SKM-1 (cell line): ENCODE data around the gene ABR.

ENCODE experiments used
- DNase-seq: peaks from one replicate; lab custom pipeline; 2025; ENCODE audit not compliant: unreplicated experiment; lab: John Stamatoyannopoulos, UW

ABR gene

DNA sequence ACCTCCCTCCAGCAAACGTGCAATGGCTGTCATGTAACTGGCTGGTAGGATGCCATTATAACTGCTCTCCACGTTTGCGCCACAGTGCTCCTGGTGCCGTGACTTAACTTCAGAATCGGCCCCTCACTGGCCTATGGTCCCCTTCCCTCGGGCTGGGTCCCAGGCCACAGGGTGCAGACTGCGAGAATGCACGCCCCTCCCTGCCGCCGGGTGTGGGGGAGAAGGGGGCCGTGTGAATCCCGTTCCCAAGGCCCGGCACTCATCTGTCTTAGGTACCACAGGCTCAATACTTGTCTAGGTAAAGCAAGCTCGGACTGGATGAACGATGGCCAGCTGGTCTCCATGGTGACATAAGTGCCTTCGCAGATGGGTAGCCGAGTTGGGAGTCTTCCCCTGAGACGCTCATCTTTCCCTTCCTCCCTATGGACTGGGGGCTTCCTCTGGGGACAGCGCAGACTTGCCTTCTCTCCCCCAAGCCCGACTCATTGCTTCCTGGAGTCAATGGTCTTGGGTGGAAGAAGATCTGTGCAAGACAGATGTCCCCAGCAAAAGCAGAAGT, 145.1 kb downstream of the ABR start:
- DNase-seq, result no peak

DNA sequence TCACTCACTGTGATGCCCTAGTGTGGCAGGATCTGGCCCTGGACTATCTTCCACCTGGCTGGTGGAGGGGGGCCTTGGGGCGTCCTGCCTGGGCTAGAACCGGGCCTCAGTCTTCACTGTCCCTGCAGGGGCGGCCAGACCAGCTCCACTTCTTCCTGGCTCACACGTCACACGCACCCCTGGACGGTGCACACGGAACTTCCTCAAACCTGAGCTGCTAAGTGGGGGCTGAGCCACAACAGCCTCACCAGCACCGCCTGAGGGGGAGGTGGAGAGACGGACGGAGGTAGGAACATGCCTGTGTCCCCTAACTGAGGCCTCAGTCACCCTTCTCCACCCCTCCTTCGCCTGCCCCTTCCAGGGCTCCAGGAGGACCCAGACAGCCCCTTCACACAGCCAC, 146.3 kb downstream of the ABR start:
- no peak for DNase-seq

DNA sequence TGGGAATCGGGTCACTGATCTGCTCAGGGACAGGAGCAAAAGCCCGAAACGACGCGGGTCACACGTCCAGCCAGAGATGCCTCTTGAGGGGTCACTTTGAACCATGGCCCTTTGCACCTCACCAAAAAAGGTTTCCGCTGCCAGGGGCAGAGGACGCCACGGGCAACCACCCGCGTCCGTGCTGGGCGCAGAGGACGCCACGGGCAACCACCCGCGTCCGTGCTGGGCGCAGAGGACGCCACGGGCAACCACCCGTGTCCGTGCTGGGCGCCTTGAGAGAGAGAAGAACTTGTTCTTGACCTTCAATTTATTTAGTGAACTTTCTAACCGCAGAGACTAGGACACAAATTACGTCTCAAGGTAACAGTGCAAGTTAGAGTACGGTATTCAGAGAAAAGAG, 147.4 kb downstream of the ABR start:
- no peak for DNase-seq

DNA sequence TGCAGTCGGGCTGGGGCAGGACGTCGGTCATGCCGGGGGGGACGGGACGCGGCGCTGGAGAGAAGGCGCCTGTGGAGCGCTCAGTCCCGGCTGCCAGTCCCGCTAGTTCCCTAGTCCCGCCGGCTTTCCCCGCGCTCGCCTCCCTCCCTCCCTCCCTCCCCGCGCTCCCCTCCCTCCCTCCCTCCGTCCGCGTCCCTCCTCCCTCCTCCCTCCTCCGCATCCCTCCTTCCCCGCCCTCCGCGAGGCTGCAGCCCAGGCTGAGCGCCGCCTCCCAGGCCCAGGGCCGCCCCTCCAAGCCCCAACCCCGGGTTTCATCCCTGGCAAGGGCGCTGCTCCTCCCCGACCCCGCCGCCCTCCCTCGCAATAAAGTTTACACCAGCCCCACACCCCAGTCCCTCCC, 148.1 kb downstream of the ABR start:
- no peak for DNase-seq

DNA sequence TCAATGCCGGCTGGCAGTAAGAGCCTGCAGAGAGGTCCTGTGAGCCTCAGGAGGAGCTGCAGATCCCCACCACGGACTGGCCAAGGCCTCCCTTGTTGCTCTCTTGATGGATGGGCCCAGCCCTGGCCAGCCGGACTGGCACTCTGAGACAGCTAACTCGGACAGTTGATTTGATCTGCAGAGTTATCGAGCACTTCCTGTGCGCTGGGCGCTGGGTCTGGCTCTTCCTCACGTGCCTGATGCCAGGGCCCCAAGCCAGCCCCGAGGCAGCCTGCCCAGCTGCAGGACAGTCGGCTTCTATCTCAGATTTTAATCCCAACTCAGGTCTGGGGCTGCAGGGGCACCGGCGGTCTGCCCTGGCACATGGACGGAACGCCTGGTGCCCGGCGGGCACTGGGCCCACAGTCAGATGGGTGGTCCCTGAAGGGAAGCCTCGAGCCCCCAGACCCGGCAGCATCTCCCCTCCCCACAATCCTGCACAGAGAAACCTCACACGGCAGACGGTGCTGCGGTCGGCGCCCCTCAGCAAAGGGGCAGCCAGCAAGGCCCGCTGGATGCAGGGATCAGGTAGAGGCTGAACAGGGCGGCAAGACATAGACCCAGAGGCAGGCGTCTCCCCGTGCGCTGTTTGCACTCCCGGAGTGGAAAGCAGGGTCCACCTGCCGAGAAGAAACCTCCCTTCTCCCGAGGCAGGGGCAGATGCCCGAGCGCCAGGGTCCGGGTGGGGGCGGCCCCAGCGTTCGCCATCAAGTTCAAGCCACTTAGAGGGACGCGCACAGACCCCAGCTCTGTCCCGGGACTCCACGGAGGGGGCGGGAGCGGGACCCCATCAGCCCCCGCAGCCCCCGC, 148.9 kb downstream of the ABR start:
- no peak for DNase-seq

DNA sequence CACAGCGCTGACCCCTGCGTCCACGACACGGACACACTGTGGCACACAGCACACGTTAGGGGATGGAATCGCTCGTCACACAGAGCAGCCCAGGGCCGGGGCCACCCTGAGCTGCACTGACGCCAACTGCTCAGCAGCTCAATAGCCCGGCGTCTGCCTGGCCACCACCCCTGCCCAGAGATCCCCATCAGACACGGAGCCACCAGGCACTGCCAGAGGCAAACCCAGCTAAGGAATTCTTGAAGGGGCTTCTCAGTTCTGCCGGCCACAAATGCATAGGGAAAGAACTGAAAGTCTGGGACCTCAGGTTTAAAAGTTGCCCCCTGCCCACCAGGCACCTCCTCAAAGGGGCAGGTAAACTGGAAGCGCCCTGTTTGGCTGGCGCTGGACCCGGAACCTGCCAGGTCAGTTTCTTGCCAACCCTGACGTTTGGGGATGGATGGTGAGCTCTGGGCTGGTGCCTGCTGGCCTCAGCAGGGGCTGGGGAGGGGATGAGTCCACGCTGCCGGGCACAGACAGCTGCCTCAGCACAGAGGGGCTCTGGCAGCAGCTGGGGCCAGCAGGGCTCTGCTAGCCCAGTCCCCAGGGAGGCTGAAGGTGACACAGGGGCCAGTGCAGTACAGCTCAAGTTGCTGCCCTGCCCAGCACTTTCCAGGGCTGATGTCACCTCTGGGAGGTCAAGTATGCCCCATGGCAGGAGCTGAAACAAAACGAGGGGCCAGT, 149.7 kb downstream of the ABR start:
- DNase-seq, result no peak

DNA sequence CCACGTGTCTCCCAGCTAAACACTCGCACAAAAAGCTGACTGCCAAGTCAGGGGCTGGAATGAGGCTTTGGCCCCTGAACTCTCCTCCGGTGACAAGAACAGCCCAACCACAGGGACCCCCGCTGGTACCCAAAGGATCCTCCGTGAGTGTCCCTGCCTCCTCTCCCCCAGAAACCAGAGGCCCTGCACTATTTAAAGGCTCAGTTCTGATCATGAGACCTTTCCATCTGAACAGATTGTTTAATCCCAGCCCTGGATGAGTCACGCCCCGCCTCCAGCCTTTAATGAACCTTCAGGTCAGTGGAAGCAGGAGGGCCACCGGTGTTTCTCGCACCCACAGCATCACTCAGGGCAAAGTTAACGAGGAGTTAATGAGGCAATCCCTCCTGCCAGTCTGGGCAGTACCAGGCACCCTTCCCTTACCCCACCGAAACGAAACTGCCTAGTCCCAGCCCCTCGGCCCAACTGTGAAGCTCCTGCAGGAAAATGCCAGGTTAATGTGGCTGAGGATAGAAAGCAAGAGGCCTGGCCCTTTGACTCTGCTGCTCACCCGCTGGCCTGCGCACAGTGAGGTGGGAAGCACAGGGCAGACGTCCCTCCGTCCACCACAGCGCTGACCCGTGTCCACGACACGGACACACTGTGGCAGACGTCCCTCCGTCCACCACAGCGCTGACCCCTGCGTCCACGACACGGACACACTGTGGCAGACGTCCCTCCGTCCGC, 150.4 kb downstream of the ABR start:
- DNase-seq, result no peak

DNA sequence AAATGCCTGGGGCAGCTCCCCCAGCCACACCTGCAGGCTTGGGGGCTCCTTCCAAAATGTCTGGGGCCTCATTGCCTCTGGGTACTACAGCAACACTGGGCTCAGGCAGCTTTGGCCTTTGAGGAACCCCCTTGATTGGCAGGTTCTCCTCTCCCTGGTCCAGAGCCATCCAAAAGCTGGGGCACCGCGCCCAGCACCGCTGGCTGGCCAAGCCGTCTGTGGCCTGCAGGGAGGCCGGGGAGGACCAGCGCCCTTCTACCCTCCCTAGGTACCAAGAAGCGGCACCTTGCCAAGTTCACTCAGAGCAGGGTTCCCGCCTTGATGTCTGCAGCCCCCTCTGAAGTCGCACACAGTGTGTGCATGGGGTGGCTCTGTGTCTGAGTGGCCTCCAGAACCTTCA, 152.7 kb downstream of the ABR start:
- no peak for DNase-seq

DNA sequence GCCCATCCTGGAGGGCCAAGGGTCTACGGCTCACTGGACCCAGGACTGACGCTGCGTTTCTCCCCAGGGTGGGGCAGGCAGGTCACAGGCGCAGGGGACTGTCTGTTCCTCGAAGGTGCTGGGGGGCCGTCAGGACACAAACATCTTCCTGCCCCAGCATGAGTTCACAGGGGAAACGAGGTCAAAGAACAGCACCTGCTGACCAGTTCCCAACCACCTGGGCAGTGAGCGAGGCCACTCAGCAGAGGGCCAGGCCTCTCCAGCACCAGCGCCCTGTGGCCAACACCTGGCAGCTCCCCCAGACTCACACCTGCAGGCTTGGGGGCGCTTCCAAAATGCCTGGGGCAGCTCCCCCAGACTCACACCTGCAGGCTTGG, 153.2 kb downstream of the ABR start:
- DNase-seq, result no peak

DNA sequence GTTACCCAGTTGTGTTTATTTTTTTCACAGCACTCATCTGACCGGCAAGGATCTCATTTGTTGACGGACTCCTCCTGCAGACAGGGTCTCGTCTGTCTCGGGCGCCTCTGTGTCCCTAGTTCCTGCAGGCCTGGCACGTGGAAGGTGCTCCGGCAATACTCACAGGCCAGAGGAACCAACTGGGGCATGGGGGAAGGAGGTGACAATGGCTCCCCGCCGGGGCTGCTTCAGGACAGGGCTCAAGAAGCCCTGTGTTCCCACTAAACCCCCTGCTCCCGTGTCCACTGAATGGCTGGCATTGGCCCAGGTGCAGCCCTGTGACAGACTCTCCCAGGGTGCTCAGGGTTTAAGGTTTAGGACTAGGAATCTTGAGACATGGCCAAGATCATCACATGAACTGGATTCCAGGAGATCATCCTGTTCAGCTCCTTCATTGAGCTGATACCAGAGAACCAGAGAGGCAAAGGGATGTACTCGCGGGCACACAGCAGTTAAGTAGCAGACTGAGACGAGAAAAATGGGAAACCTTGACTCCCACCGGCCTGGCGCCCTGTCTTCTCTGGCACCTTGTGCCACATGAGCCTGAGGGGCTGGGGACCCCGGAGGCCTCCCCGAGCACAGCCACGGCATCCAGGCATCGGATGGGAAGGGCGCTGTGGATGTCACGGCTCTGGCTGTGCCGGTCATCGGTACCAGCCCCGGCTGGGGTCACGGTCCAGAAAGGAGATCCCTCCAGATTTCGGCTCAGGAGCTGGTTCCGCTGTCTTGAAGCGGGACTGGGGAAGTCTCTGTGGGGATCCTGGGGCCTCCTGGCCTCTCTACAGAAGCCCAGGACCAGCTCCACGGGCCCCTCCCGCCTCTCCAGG, 153.8 kb downstream of the ABR start:
- no peak for DNase-seq

DNA sequence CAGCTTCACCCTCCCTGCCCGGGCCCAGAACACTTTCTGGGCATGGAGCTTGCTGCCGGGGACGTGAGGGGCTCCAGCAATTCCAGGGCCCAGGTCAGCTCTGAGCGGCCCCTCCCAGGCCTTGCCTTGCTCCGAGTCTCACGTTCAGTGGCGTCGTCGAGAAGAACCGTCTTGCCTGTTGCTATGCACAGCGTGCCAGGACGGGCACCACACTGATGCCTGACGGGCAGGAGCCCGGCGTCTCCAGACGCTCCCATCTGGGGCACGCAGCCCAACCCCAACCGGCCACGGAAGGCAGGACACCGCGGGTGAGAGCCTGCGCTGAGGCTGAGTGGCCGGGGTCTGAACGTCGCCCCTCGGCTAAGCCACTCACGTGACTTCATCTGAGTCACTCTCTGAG, 155.7 kb downstream of the ABR start:
- DNase-seq, result no peak

DNA sequence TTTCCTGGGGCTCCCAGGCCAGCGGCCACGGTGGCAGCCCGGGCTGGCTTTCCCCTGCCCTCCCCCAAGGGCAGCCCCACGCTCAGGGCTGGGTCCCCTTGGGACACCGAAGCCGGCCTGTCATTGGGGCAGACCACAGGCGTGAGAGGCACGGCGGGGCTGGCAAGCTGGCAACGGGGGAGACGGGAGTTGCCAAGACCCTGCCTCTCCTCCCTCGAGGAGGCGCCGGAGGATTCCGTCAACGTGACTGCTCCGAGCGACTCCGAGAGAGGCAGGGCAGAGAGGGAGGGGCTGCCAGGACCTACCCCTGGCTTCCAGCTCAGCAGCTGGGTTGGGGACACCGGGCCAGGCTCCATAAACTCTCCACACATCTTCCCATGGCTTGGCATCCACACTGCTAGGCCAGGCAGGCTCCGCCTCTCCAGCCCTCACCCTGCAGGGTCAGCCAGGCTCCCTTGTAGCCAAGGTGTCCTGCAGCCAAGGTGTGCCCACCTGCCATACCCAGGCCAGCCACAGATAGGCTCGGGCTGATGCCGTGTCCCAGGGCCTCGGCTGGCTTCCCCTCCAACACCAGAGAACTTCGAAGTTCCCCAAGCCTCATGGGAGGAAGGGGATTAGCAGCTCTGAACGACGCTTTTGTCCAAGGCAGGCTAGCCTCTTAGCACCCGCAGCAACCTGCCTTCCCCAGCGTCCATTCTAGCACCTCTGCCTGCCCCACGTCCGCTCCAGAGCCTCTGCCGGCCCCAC, 157.3 kb downstream of the ABR start:
- no peak for DNase-seq

DNA sequence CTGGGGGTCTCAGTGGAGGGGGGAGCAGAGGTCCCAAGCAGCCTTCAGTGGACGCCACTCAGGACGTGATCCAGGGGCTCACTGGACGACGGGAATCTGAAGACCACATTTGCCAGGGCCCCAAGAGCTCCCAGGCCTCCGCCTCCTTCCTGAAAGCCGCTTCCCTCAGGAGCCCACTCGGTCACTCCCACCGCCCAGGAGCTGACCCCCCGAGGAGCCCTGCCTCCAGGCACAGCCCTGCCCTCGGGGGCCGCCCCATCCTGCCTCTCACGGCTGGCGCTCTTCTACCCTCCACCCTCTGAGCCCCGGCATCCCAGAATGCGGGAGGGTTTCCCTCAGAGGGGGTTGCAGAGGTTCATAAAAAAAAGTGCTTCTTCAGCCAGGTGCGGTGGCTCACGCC, 158.6 kb downstream of the ABR start:
- DNase-seq, result no peak

DNA sequence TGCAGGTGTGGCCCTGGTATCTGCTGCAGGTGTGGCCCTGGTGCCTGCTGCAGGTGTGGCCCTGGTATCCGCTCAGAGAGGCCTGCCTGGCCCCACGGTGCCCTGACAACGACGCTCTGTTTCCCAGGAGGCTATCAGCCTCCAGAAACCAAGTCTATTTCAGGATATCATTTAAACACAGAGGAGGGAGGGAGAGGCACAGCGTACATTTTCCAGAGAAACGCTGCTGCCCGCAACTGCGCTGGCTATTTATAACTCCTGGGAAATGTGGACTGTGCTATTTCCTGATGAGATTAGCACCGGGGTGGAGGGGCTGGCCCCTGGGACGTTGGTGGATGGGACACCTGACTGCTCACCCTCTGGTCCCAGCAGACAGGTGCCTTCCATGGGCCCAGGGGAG, 160.3 kb downstream of the ABR start:
- no peak for DNase-seq

DNA sequence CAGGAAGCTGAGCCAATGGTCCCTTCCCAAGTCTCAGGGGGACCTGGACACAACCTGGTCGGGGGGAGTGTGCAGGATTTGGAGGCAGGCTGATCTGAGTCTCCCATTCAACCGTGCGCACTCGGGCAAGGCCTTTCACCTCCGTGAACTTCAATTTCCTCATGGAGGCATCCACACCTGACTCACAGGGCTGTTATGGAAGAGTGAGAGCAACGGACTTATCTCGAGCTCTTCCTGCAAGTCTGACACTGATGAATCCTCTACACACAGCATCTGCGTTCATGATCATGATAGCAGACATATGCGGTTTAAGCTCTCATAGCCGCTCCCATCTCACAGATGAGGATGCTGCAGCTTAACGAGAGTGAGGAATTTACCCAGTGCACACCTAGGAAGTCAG, 161.2 kb downstream of the ABR start:
- no peak for DNase-seq

DNA sequence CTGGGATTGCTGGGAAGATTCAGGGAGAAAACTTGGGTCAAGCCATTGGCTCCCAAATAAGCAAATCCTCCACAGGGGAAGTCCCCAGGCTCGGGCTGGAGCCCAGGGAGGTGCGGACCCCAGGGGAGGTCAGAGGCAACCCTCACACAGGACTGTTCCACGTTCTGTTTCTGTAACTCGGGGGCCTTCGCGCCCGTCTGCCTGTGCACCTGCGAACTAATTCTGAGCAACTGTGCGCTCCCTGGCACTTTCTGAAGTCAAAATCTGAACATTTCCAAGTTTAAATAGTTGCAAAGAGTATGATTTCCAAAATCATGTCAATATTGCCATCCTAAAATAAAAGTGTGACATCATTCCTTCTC, 166.1 kb downstream of the ABR start:
- no peak for DNase-seq

DNA sequence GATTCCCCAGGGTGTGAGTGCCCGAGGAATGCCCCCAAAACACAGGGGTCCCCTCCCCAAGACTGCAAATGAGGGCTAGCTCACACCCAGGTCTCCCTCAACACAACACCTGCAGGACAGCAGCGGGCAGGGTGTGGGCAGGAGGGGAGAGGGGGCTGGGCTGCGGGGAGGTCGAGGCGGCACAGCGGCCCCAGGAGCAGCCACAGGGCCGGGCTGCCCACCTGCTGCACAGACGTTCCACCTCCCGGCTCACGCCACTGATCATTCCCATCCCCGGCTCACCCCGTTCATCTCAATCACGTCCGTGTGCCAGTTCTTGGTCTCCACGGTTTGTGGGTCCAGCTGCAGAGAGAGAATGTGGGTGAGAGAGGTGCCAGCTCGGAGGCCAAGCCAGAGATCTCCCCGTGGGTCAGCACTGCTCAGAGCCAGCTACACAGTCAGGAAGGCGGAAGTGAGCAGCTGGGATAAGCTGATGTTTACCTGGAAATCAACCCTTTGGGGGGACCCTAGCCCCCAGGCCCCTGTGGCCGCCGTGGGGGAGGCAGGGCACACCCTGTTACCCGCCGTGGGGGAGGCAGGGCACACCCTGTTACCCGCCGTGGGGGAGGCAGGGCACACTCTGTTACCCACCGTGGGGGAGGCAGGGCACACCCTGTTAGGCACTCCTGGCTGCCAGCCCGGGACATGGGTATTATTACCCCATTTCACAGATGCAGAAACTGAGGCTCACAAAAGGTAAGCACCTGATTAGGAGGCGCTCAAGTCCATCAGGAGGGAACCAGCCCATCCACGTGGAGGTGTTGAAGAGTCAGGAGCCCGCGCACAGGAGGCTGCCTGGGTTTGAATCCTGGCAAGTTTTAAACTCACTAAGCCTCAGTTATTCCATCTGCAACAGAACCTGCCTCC, 166.7 kb downstream of the ABR start:
- DNase-seq, result no peak

DNA sequence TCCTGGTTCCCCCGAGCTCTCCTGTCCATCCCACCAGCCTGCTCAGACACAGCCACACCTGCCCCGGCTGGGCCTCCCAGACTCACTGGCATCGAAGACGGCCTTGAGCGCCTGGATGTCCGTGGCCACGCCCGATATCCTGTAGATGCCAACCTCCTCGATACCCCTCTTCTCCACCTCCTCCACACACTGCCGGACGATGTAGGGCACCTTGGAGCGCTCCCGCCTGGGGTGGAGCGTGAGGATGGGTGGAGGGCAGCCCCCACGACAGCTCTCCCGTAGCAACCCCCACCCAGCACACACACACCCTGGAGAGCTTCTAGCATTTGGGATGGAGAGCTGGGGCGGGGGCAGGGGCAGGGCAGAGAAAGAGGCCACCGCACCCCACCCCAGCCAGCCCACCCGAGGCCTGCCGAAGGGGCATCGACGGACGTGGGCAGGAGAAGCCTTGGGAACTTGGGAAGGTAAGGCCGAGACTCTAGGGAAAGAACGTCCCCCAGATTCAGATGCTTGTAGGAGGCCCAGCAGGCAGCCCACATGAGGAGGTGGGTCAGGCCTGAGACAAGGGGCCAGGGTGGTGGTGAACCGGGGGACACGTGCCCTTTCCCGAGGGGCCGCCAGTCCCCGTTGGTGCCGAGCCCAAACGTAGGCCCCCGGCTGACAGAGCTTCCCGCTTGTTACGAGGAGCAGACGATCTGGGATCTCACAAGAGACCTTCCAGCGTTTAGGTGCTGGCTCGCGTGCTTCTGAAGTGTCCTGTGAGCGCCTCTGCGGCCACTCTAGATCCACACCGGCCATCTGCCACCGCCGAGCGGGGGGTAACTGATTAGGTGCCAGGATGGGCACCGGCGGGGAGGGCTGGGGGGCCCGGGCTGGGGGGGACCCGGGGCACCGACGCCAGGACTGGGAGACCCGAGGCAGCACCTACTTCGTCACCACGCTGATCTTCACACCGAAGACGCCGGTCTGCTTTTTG, 167.7 kb downstream of the ABR start:
- no peak for DNase-seq
